WTC11 (cell line): Measurements from ENCODE around the gene ZNF423. TPM values are rescaled to one million over a fixed set of nuclear protein-coding genes. Genes with fewer than 3 reads are reported as not detected.
A peak's percentile ranks its signal among the peaks of the same experiment; 100 is the strongest.

ENCODE experiments used
- ATAC-seq: fragments of 200-7000 bp; cut with Tn5 transposase; 2 replicates; pipeline ENCODE4 v1.10.0; 2021; ENCODE audit warnings: mild to moderate bottlenecking, moderate library complexity
- CTCF ChIA-PET: fragments of 300-600 bp; sonication (Branson Sonifier 250); formaldehyde crosslinking; loops from one replicate; lab custom pipeline; 2021; ENCODE audit warnings: antibody characterized with exemption; lab: Charles Lee
- POLR2A ChIA-PET: fragments of 350-600 bp; sonication (Branson Sonifier 250); formaldehyde crosslinking; loops from one replicate; lab custom pipeline; 2021; ENCODE audit warnings: antibody characterized with exemption; lab: Charles Lee
- DNase-seq: peaks from one replicate; pipeline ENCODE4 v3.0.0; 2021; ENCODE audit warnings: low spot score
- H3K27ac Mint-ChIP-seq: 2 replicates; pipeline ENCODE4 v1.8.0; 2021; ENCODE audit warnings: mixed read lengths
- H3K27me3 Mint-ChIP-seq: 2 replicates; pipeline ENCODE4 v1.8.0; 2021; ENCODE audit warnings: low read depth, mild to moderate bottlenecking, moderate library complexity, mixed read lengths
- H3K36me3 Mint-ChIP-seq: 2 replicates; pipeline ENCODE4 v1.8.0; 2021; ENCODE audit warnings: mixed read lengths
- H3K4me1 Mint-ChIP-seq: 2 replicates; pipeline ENCODE4 v1.8.0; 2022; ENCODE audit warnings: mixed read lengths
- H3K4me3 Mint-ChIP-seq: 2 replicates; pipeline ENCODE4 v1.8.0; 2021; ENCODE audit warnings: mild to moderate bottlenecking, moderate library complexity, mixed read lengths
- H3K9me3 Mint-ChIP-seq: 2 replicates; pipeline ENCODE4 v1.8.0; 2021; ENCODE audit warnings: mixed read lengths
- E2F4 ChIP-seq: sonication (generic); formaldehyde crosslinking; IDR thresholded peaks from 2 replicates; pipeline ENCODE4 v1.8.1; 2022; ENCODE audit warnings: low read depth, mild to moderate bottlenecking, moderate library complexity, missing genetic modification reagents, borderline replicate concordance
- GABPB1 ChIP-seq: sonication (generic); formaldehyde crosslinking; IDR thresholded peaks from 2 replicates; pipeline ENCODE4 v1.8.1; 2023; ENCODE audit warnings: mild to moderate bottlenecking, missing genetic modification reagents
- IRF1 ChIP-seq: sonication (generic); formaldehyde crosslinking; IDR thresholded peaks from 2 replicates; pipeline ENCODE4 v1.8.0; 2023; ENCODE audit warnings: missing genetic modification reagents
- JUN ChIP-seq: sonication (generic); formaldehyde crosslinking; IDR thresholded peaks from 2 replicates; pipeline ENCODE4 v1.8.0; 2023; ENCODE audit warnings: mild to moderate bottlenecking, missing genetic modification reagents
- NR3C1 ChIP-seq: sonication (generic); formaldehyde crosslinking; conservative IDR thresholded peaks from 2 replicates; pipeline ENCODE4 v1.8.1; 2023; ENCODE audit warnings: low read depth, mild to moderate bottlenecking, missing genetic modification reagents
- PREB ChIP-seq: sonication (generic); formaldehyde crosslinking; IDR thresholded peaks from 2 replicates; pipeline ENCODE4 v1.8.1; 2022; ENCODE audit warnings: mild to moderate bottlenecking, missing genetic modification reagents, moderate library complexity, borderline replicate concordance
- RELA ChIP-seq: sonication (generic); formaldehyde crosslinking; IDR thresholded peaks from 2 replicates; pipeline ENCODE4 v1.8.1; 2022; ENCODE audit warnings: missing genetic modification reagents, mild to moderate bottlenecking, borderline replicate concordance
- SMAD4 ChIP-seq: sonication (generic); formaldehyde crosslinking; IDR thresholded peaks from 2 replicates; pipeline ENCODE4 v1.8.0; 2022; ENCODE audit warnings: mild to moderate bottlenecking, missing genetic modification reagents
- TP53 ChIP-seq: sonication (generic); formaldehyde crosslinking; IDR thresholded peaks from 2 replicates; pipeline ENCODE4 v1.8.1; 2023; ENCODE audit warnings: mild to moderate bottlenecking, missing genetic modification reagents
- ZBTB21 ChIP-seq: sonication (generic); formaldehyde crosslinking; IDR thresholded peaks from 2 replicates; pipeline ENCODE4 v1.8.1; 2023; ENCODE audit warnings: mild to moderate bottlenecking, missing genetic modification reagents, borderline replicate concordance
- ZMAT4 ChIP-seq: fragments of 250-450 bp; sonication (Bioruptor Pico); IDR thresholded peaks from 2 replicates; pipeline ENCODE4 v1.9.0; 2021; ENCODE audit warnings: mild to moderate bottlenecking
- ZNF263 ChIP-seq: sonication (generic); formaldehyde crosslinking; IDR thresholded peaks from 2 replicates; pipeline ENCODE4 v1.8.1; 2022; ENCODE audit warnings: low read depth, mild to moderate bottlenecking, moderate library complexity, missing genetic modification reagents
- ZNF532 ChIP-seq: fragments of 250-450 bp; sonication (Bioruptor Pico); IDR thresholded peaks from 2 replicates; pipeline ENCODE4 v1.9.0; 2021; ENCODE audit warnings: mild to moderate bottlenecking, borderline replicate concordance
- total RNA-seq: library from RNA; stranded (reverse); gene quantifications from 3 replicates; pipeline ENCODE4 v1.2.3, GENCODE V29; 2021

ZNF423 gene
- total RNA-seq, 1 experiment from 2014 or later: 38.8 TPM

GRCh38 chr16:49662569-49662968 is 193.3 kb downstream of the ZNF423 start:
- POLR2A ChIA-PET: no interaction called here
- no peaks in the 10 kb centered on the region for H3K27me3 Mint-ChIP-seq
- H3K4me1 Mint-ChIP-seq: peaks cover 34% of the 10 kb centered on the region
- no peaks in the 10 kb centered on the region for H3K36me3 Mint-ChIP-seq
- no peak for ATAC-seq
- H3K27ac Mint-ChIP-seq: no peak overlapping the region; the same call in 1 of the 2 replicates
- H3K4me3 Mint-ChIP-seq: no peak overlapping the region
- no peaks in the 10 kb centered on the region for H3K9me3 Mint-ChIP-seq
- TF ChIP-seq ZNF532 (CRISPR knock-in tag) (no peak), NR3C1 (CRISPR knock-in tag) (no peak), RELA (CRISPR knock-in tag) (no peak), PREB (CRISPR knock-in tag) (no peak), ZNF263 (no peak), GABPB1 (no peak), ZBTB21 (CRISPR knock-in tag) (no peak)
- TF ChIP-seq, all 79 proteins: peak for 0
- CTCF ChIA-PET: interaction anchor here (1.0 kb wide), 1 partner anchor 196 kb away, joined by 3 read pairs; no protein-coding TSS in a partner anchor
- no peak for DNase-seq

GRCh38 chr16:49661465-49662187 is 194.3 kb downstream of the ZNF423 start:
- H3K4me1 Mint-ChIP-seq: peaks cover 29% of the 10 kb centered on the region

GRCh38 chr16:49660626-49661025 is 195.3 kb downstream of the ZNF423 start:
- no peaks in the 10 kb centered on the region for H3K36me3 Mint-ChIP-seq
- POLR2A ChIA-PET: no interaction called here
- CTCF ChIA-PET: no interaction called here
- H3K27ac Mint-ChIP-seq: no peak overlapping the region
- DNase-seq (no peak), ATAC-seq (no peak)
- no peaks in the 10 kb centered on the region for H3K9me3 Mint-ChIP-seq
- peaks cover 19% of the 10 kb centered on the region for H3K4me1 Mint-ChIP-seq
- no peaks in the 10 kb centered on the region for H3K27me3 Mint-ChIP-seq
- TF ChIP-seq TP53 (CRISPR knock-in tag) (no peak), JUN (CRISPR knock-in tag) (no peak), IRF1 (CRISPR knock-in tag) (no peak), SMAD4 (CRISPR knock-in tag) (no peak)
- no peak overlapping the region for H3K4me3 Mint-ChIP-seq

More at GRCh38 chr16:49661465-49662187, 194.3 kb downstream of the ZNF423 start:
- H3K27me3 Mint-ChIP-seq: no peaks in the 10 kb centered on the region
- no peaks in the 10 kb centered on the region for H3K9me3 Mint-ChIP-seq
- DNase-seq (no peak), ATAC-seq (no peak)
- ChIA-PET CTCF (no interaction called here), POLR2A (no interaction called here)
- peak overlapping the region; percentile 65; the same call in 1 of the 2 replicates for H3K27ac Mint-ChIP-seq
- H3K36me3 Mint-ChIP-seq: no peaks in the 10 kb centered on the region
- no peak overlapping the region for H3K4me3 Mint-ChIP-seq
- no peak for TF ChIP-seq ZMAT4 (CRISPR knock-in tag)
- TF ChIP-seq E2F4 (CRISPR knock-in tag): no peak
- TF ChIP-seq, all 79 proteins: peak for 0
